ENCODE results near the gene PPIC.
A peak's percentile ranks its signal among the peaks of the same experiment; 100 is the strongest.

PPIC gene

GRCh38 chr5:123036391-123037103 lies at the start of gene PPIC:
TSS of gene PPIC (minus strand) at chr5:123036725. CDS start at chr5:123036625, 100 bp downstream.
- peak; percentile 47 to 78 for DNase-seq

GRCh38 chr5:123085638-123086286 lies 49.2 kb upstream of the PPIC start:
- DNase-seq = no peak

GRCh38 chr5:123084730-123085605 lies 48.4 kb upstream of the PPIC start:
- DNase-seq = no peak

GRCh38 chr5:123083298-123083697 lies 46.8 kb upstream of the PPIC start:
- DNase-seq = peak in 1 of 2 experiments; percentile 10

- DNase-seq = no peak
Observed at GRCh38 chr5:123080215-123080614, 43.7 kb upstream of the PPIC start.

- no peak for DNase-seq
Observed at GRCh38 chr5:123075521-123076163, 39.1 kb upstream of the PPIC start.

- no peak for DNase-seq
Observed at GRCh38 chr5:123068368-123068938, 31.9 kb upstream of the PPIC start.

- no peak for DNase-seq
Observed at GRCh38 chr5:123066016-123066415, 29.5 kb upstream of the PPIC start.

GRCh38 chr5:123059455-123059854 lies 22.9 kb upstream of the PPIC start:
- DNase-seq = no peak

GRCh38 chr5:123051206-123051605 lies 14.7 kb upstream of the PPIC start:
- no peak for DNase-seq

- no peak for DNase-seq
Observed at GRCh38 chr5:123047706-123048105, 11.2 kb upstream of the PPIC start.

GRCh38 chr5:123046222-123046621 lies 9.7 kb upstream of the PPIC start:
- no peak for DNase-seq

GRCh38 chr5:123044926-123045617 lies 8.5 kb upstream of the PPIC start:
- no peak for DNase-seq

GRCh38 chr5:123039673-123040072 lies 3.1 kb upstream of the PPIC start:
- DNase-seq = no peak

- no peak for DNase-seq
Observed at GRCh38 chr5:123037104-123037418, 536 bp upstream of the PPIC start.

GRCh38 chr5:123035918-123036390 lies 571 bp downstream of the PPIC start:
- DNase-seq = peak in 1 of 2 experiments; percentile 26

- DNase-seq = peak in 1 of 2 experiments; percentile 15
Observed at GRCh38 chr5:123035360-123035917, 1.1 kb downstream of the PPIC start.

GRCh38 chr5:123033157-123033671 lies 3.3 kb downstream of the PPIC start:
- no peak for DNase-seq

GRCh38 chr5:123028222-123028621 lies 8.3 kb downstream of the PPIC start:
- no peak for DNase-seq

- DNase-seq = no peak
Observed at GRCh38 chr5:123014689-123015088, 21.8 kb downstream of the PPIC start.

GRCh38 chr5:123012321-123012720 lies 24.2 kb downstream of the PPIC start:
- no peak for DNase-seq
